Dendritic cell treated with granulocyte-macrophage colony-stimulating factor and Interleukin-4, amounts not matched to agents 40 ng/mL and 50 ng/mL, for 4 days (primary cell): Measurements from ENCODE around the gene BLNK.
"Not testable (repeated sequence)": the region's sequence is repeated elsewhere in the genome, so short reads cannot be mapped to it uniquely, and the experiment has no call there.

Experiments
- H3K27ac Mint-ChIP-seq: one replicate; pipeline ENCODE4 v1.8.0; 2022; ENCODE audit warnings: mild to moderate bottlenecking, mixed read lengths
- H3K27me3 Mint-ChIP-seq: one replicate; pipeline ENCODE4 v1.8.0; 2022; ENCODE audit warnings: mild to moderate bottlenecking, mixed read lengths
- H3K36me3 Mint-ChIP-seq: one replicate; pipeline ENCODE4 v1.8.0; 2022; ENCODE audit warnings: low read depth, mixed read lengths
- H3K4me1 Mint-ChIP-seq: one replicate; pipeline ENCODE4 v1.8.0; 2022; ENCODE audit warnings: low read depth, mixed read lengths
- H3K4me3 Mint-ChIP-seq: one replicate; pipeline ENCODE4 v1.8.0; 2022; ENCODE audit warnings: mild to moderate bottlenecking, moderate library complexity, mixed read lengths
- H3K9me3 Mint-ChIP-seq: one replicate; pipeline ENCODE4 v1.8.0; 2022; ENCODE audit warnings: mixed read lengths
- intact Hi-C: fragments of 100-400 bp; cut with micrococcal nuclease; formaldehyde crosslinking; loops from one replicate; pipeline ENCODE4 v1.15.0; 2022

BLNK gene

DNA sequence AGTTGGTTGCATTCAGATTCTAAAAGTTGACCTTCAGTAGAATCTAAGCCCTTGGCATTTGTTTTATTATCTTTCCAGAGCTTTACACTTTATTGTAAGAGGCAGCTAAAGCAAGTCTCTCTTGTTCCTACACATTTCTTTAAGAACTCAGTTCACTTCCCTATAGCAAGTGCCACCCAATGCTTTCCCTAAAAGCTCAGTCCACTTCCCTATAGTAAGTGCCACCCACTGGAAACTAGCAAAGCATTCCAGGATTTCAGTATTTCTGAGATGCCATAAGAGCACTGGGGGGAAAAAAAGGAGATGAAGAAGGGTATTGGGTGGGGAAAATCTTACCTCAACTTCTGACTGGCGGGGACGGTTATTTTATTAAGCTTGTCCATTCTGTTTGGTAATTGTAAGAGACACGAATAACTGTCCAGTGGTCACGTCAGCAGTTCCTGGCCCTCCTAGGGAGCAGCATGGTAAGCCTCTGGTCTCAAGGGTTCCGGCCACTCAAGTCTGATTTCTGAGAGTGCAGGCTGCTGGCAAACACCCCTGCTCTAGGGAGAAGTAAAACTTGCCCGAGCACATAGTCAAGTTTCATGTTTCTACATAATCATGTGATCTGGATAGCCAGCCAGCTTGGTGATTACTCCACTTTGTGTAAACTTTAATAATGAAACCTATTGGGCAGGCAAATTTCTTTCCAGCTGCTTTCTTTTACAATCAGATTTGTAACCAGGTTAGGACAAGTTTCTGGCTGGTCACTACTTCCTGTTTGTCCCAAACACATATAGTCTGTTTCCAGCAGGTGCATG lies at the start of gene BLNK:
Gene BLNK, minus strand, starts transcription at position 554 of the 800 bp plus-strand sequence. Its CDS starts 171 bp downstream, at position 383.
- no peaks in the 10 kb centered on the region for H3K27me3 Mint-ChIP-seq
- intact Hi-C loops, result loop anchor here (5.0 kb wide), 1 partner anchor 34 kb away; no protein-coding TSS in a partner anchor
- peak within 1 kb of the TSS; percentile 78 for H3K4me3 Mint-ChIP-seq
- no peaks in the 10 kb centered on the region for H3K9me3 Mint-ChIP-seq
- H3K4me1 Mint-ChIP-seq, result peaks cover 58% of the 10 kb centered on the region
- peak within 1 kb of the TSS; percentile 93 for H3K27ac Mint-ChIP-seq
- H3K36me3 Mint-ChIP-seq, result peaks cover 35% of the 10 kb centered on the region

GRCh38 chr10:96319754-96320474 lies 48.5 kb upstream of the BLNK start:
- intact Hi-C loops, result no loop called here
- Mint-ChIP-seq H3K27ac (no peak overlapping the region), H3K4me1 (peaks cover 11% of the 10 kb centered on the region), H3K9me3 (no peaks in the 10 kb centered on the region), H3K4me3 (no peak overlapping the region), H3K36me3 (no peaks in the 10 kb centered on the region), H3K27me3 (no peaks in the 10 kb centered on the region)

DNA sequence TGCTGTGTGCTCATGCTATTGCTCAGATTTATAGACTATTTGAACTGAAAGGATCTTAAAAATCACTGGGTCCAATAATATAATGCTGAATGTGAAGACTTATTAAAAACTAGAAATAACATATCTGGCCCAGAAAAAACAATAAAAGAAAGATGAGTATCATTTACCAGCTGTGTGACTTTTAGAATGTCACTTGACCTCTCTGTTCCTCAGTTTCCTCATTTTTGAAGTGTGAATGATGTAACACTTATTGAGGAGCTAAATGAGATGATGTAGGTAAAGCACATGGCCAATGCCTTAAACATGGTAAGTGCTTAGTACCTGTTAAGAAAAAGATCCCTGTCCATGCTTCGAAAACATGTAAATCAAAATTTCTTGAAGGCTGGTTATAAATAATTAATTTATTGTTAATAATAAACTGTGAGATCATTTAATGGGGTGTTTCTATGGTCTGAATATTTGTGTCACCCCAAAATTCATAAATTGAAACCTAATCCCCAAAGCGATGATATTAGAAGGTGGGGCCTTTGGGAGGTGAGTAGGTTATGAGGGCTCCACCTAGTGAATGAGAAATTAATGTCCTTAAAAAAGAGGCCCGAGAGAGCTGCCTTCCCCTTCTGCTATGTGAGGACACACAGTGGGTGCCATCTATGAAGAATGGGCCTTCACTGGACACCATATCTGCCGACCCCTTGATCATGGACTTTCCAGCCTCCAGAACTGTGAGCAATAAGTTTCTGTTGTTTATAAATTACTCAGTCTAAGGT lies 45.9 kb upstream of the BLNK start:
- intact Hi-C loops, result no loop called here
- Mint-ChIP-seq H3K36me3 (no peaks in the 10 kb centered on the region), H3K4me3 (no peak overlapping the region), H3K27ac (no peak overlapping the region), H3K9me3 (no peaks in the 10 kb centered on the region), H3K4me1 (peaks cover 11% of the 10 kb centered on the region), H3K27me3 (no peaks in the 10 kb centered on the region)

- no peaks in the 10 kb centered on the region for H3K27me3 Mint-ChIP-seq
- H3K4me3 Mint-ChIP-seq, result no peak overlapping the region
Measured at GRCh38 chr10:96313344-96313743, 42.0 kb upstream of the BLNK start.

DNA sequence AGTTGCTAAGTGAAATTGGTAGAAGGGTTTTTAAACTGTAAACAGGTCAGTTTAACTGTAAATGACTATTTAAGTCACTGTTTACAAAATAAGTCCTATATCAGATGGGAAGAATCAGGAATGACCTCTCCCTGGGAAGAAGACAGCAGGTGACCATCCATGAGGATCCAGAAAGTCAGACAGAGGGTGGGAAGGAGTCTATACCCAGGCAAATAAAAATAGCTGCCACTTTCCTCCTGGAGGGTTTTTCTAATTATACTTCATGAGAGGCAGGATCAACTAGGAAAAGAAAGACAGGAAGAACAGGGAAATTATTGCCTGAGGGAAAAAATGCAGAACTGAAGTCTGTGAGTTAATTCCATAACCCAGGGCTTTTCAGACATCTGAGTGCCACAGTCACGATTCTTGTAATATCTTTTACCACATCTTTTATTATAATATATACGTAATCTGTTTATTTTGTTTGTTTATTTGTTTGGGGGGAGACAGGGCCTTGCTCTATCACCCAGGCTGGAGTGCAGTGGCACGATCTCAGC lies 39.9 kb upstream of the BLNK start:
- H3K27ac Mint-ChIP-seq, result no peak overlapping the region
- no peaks in the 10 kb centered on the region for H3K27me3 Mint-ChIP-seq
- no peaks in the 10 kb centered on the region for H3K9me3 Mint-ChIP-seq
- intact Hi-C loops, result no loop called here
- no peaks in the 10 kb centered on the region for H3K36me3 Mint-ChIP-seq
- peaks cover 29% of the 10 kb centered on the region for H3K4me1 Mint-ChIP-seq
- no peak overlapping the region for H3K4me3 Mint-ChIP-seq

More at GRCh38 chr10:96313344-96313743, 42.0 kb upstream of the BLNK start:
- H3K27ac Mint-ChIP-seq, result no peak overlapping the region
- H3K4me1 Mint-ChIP-seq, result peaks cover 25% of the 10 kb centered on the region
- no peaks in the 10 kb centered on the region for H3K36me3 Mint-ChIP-seq
- H3K9me3 Mint-ChIP-seq, result no peaks in the 10 kb centered on the region
- intact Hi-C loops, result no loop called here

DNA sequence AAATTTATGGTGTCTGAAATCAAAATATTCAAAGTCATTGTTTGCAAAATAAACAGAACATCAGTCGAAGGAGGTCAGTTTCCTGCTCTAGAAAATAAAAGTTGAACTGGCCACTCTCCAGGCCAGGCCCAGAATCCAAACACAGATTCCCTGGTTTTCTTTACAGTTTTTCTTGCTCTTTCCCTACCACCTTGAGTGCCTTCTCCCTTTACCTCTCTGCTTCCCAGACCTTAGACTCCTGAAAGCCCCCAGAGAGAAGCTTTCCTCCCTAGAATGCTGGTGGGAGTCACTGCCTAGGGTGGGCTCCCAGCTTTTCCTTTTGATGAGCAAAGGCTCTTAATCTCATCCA lies 38.9 kb upstream of the BLNK start:
- H3K27ac Mint-ChIP-seq, result no peak overlapping the region
- H3K4me1 Mint-ChIP-seq, result peaks cover 28% of the 10 kb centered on the region

DNA sequence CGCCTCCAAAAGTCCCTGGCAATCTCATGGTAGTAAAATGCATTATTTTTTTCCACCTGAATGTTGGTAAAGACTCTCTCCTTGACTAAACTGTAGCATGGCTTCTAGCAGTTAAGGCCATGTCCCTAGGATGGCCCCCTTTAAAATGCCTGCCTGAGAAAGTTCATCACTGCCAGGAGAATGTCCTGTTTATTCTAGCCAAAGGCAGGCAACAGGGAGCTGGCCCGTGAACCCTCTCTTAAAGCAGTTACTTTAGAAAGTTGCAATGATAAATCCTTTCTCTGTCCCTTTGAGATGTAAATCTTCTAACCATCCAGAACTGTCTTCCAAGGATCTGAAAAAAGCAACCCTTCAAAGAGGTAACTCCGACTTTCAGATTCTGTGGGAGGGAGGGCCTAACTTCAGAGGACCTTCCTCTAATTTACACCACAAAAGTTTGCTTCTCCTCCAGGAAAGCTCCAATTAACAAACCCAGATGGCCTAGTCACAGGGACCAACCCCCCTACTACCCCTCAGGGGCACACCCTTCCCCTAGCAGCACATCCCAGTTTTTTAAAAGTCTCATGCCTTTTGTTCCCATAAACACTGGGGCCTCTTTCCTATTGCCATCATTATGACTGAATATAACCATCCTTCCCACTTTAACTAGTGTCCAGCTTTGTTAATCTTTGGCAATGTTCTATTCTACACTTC lies 38.4 kb upstream of the BLNK start:
- Mint-ChIP-seq H3K36me3 (no peaks in the 10 kb centered on the region), H3K4me1 (peaks cover 28% of the 10 kb centered on the region), H3K27me3 (peaks cover 1% of the 10 kb centered on the region), H3K4me3 (no peak overlapping the region), H3K9me3 (no peaks in the 10 kb centered on the region), H3K27ac (no peak overlapping the region)
- intact Hi-C loops, result no loop called here

More for the DNA sequence above, 38.9 kb upstream of the BLNK start:
- no peaks in the 10 kb centered on the region for H3K36me3 Mint-ChIP-seq
- H3K27me3 Mint-ChIP-seq, result peaks cover 1% of the 10 kb centered on the region
- no peak overlapping the region for H3K4me3 Mint-ChIP-seq
- intact Hi-C loops, result no loop called here
- no peaks in the 10 kb centered on the region for H3K9me3 Mint-ChIP-seq

DNA sequence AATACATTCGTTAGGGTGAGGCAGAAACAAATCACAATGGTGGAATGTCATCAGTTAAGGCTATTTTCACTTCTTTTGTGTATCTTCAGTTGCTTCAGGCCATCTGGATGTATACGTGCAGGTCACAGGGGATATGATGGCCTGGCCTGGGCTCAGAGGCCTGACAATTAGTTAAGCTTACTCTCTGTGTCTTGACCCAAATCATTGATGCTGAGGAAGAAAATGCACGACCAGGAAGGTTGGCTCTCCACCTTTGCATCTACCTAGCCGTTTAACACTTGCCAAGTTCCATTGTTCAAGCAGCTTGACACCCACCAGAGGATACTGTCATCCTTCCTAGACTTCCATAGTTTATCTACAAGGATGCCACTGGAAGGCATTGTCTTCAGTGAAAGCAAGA lies 37.5 kb upstream of the BLNK start:
- intact Hi-C loops, H3K36me3 Mint-ChIP-seq, H3K4me3 Mint-ChIP-seq, H3K9me3 Mint-ChIP-seq, H3K27me3 Mint-ChIP-seq, H3K27ac Mint-ChIP-seq: not testable (repeated sequence)
- H3K4me1 Mint-ChIP-seq, result peaks cover 28% of the 10 kb centered on the region

DNA sequence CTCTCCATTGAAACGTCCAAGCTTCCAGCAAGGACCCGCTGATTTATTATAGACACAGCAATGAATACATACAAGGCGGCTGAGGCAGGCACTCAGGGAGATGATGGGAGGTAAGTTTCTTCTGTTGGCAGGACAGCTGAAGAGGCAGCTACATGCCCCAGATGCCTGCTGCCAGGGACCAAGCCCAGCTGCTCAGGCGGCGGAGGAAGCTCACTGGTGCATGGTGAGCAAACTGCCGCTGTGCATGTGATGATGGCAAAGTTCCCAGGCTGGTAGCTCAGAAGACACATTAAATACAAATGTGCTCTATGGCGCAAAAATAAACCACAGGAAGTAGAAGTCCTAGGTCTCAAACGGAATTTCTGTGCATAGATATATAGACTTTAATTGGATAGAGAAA lies 35.1 kb upstream of the BLNK start:
- Mint-ChIP-seq H3K27ac (no peak overlapping the region), H3K4me1 (peaks cover 28% of the 10 kb centered on the region), H3K36me3 (no peaks in the 10 kb centered on the region), H3K4me3 (no peak overlapping the region), H3K27me3 (peaks cover 1% of the 10 kb centered on the region), H3K9me3 (no peaks in the 10 kb centered on the region)
- intact Hi-C loops, result no loop called here

DNA sequence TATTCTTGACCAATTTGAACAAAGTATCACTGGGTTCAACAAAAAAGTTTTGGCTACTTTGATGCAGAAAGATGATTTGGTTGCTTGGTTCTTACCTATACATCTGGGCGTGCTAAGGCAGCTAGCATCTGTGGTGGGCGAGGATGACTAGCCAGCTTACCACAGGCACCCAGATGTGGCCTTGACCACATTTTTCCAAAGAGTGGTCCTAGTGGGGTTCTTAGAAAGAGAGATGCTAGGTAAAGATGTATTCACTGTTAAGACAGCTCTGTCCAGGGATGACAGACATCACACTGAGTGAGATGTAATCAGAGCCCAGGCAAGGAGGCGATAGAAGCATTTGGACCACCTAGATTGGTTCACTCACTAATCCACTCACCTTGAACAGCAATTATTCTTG lies 33.6 kb upstream of the BLNK start:
- no peak overlapping the region for H3K4me3 Mint-ChIP-seq
- H3K27ac Mint-ChIP-seq, result no peak overlapping the region
- H3K36me3 Mint-ChIP-seq, result no peaks in the 10 kb centered on the region
- H3K27me3 Mint-ChIP-seq, result peaks cover 1% of the 10 kb centered on the region
- intact Hi-C loops, result no loop called here
- no peaks in the 10 kb centered on the region for H3K9me3 Mint-ChIP-seq
- H3K4me1 Mint-ChIP-seq, result peaks cover 33% of the 10 kb centered on the region

- H3K4me3 Mint-ChIP-seq, result no peak within 1 kb of the TSS
- no peaks in the 10 kb centered on the region for H3K36me3 Mint-ChIP-seq
- H3K27me3 Mint-ChIP-seq, result peaks cover 1% of the 10 kb centered on the region
- no peak within 1 kb of the TSS for H3K27ac Mint-ChIP-seq
- H3K4me1 Mint-ChIP-seq, result peaks cover 34% of the 10 kb centered on the region
- intact Hi-C loops, result no loop called here
- no peaks in the 10 kb centered on the region for H3K9me3 Mint-ChIP-seq
Measured at GRCh38 chr10:96304230-96304629, 32.9 kb upstream of the BLNK start, which contains the start of gene DNTT. DNTT (plus strand) TSS chr10:96304434; CDS start chr10:96304498, 64 bp downstream.

DNA sequence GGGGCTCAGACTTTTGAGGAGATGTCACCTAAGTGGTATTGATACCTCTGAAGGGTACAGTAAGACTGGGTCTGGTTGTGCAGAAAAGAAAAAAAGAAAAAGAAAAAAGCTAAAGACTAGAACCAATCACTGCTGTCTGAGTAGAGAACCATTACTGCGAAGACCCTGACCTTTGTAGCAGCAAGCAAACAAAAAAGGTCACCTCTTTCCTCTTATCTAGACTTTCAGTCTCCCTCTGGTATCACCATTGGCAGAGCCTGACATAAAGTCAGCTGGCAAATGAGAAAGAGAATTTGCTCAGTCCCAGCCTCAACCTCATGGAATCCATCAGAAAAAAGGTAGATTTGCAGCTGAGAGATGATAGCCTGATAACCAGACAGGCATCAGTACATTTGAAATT lies 30.2 kb upstream of the BLNK start:
- intact Hi-C loops, result no loop called here
- Mint-ChIP-seq H3K27ac (no peak overlapping the region), H3K27me3 (peaks cover 1% of the 10 kb centered on the region), H3K4me1 (peaks cover 26% of the 10 kb centered on the region), H3K4me3 (no peak overlapping the region), H3K36me3 (no peaks in the 10 kb centered on the region), H3K9me3 (no peaks in the 10 kb centered on the region)

DNA sequence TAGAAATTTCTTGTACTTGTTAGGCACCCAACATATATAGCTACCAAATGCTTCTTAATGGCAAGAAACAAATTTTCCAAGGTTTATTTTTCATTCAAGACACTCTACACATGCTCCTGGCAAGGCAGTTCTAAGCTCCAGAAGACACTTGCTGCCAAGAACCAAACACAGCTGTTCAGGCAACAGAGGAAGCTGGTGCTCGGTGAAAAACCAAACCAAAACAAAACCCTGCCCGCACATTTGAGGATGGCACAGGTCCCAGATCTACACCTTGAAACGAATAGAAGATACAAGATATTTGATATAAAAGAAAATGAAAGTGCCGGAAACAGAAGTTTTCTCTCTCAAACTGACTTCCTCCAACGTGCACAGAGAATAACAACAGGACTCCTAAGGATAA lies 28.0 kb upstream of the BLNK start:
- no peaks in the 10 kb centered on the region for H3K27me3 Mint-ChIP-seq
- H3K9me3 Mint-ChIP-seq, result no peaks in the 10 kb centered on the region
- H3K36me3 Mint-ChIP-seq, result no peaks in the 10 kb centered on the region
- intact Hi-C loops, result no loop called here
- peak overlapping the region; percentile 27 for H3K4me3 Mint-ChIP-seq
- H3K27ac Mint-ChIP-seq, result no peak overlapping the region
- H3K4me1 Mint-ChIP-seq, result peaks cover 24% of the 10 kb centered on the region
